Prostate gland (tissue), 2 donors: ENCODE measurements around the gene GCNT2.

Experiments used
- CTCF ChIP-seq, 4 experiments: fragments of 200-600 bp in 2 of 4; fragments of 450-650 bp in 2 of 4; sonication (generic) in 2 of 4; IDR thresholded peaks; 1 replicate in 3 of 4; 2 replicates in 1 of 4; pipeline ENCODE4 v1.5.1; 2016 to 2019; ENCODE audit warnings: antibody characterized with exemption in 4 of 4, mild to moderate bottlenecking in 2 of 4, moderate library complexity in 2 of 4
- POLR2A ChIP-seq: fragments of 450-650 bp; IDR thresholded peaks from one replicate; pipeline ENCODE4 v1.6.1; 2016; ENCODE audit warnings: antibody characterized with exemption, mild to moderate bottlenecking
- POLR2AphosphoS5 ChIP-seq: sonication (generic); formaldehyde crosslinking; IDR thresholded peaks from one replicate; pipeline ENCODE4 v1.6.1; 2017; ENCODE audit warnings: antibody characterized with exemption

- no peak for TF ChIP-seq CTCF (IDR thresholded peaks at IDR 0.05)
- no peak for TF ChIP-seq POLR2A
- TF ChIP-seq POLR2AphosphoS5: no peak
Observed at GRCh38 chr6:10567256-10568026, 46.3 kb downstream of the GCNT2 start.
